ENCODE measurements around the gene HELZ. TPM values are rescaled to one million over a fixed set of nuclear protein-coding genes. Genes with fewer than 3 reads are reported as not detected.
A peak's percentile ranks its signal among the peaks of the same experiment; 100 is the strongest.

HELZ gene
- total RNA-seq, 4 donors from 2014 or later, result 24.4 to 42.4 (median 26.3) TPM

DNA sequence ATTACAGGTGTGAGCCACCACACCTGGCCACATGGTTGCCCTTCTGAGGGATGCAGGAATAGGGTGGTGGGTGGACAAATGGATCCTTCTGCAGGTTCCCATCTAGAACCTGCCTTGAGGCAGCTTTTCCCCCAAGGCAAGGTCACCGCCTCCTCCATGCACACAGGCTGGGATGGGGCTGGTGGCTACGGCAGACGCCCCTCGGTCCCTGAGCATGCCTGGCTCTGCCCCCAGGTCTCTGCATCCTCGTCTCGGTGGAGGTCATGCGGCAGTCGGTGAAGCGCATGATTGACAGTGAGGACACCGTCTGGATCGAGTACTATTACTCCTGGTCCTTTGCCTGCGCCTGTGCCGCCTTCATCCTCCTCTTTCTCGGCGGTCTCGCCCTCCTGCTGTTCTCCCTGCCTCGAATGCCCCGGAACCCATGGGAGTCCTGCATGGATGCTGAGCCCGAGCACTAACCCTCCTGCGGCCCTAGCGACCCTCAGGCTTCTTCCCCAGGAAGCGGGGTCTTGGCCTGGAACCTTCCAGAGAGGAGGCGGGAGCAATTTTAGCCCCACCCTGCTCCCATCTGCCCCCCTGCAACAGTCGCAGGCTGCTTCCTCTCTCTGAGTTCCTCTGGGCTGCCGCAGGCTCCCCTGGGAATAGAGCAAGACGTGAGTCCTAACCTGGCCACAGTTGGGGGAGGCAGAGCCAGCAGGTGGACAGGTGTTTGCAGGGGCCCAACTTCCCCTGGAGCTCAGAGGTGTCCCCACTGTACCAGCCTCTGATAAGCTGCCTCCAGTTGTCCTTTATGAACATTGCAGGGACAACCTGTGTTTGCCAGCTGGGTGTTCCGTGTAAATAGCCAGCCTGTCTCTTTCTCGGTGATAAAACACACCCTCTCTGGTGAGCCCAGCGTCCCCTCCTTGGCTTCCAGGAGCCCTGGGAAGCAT is 188.9 kb downstream of the HELZ start:
- H3K4me3 ChIP-seq (ENCODE audit: low read depth, poor library complexity, severe bottlenecking), result no peak overlapping the region
- WGBS, 2 donors, result 89 to 90% methylated on average over 29 of the region's 29 CpGs
- no peak for TF ChIP-seq CTCF (IDR thresholded peaks at IDR 0.05)
- TF ChIP-seq POLR2A (IDR thresholded peaks at IDR 0.05), result no peak
- peak in 1 of 2 donors; percentile 49 for DNase-seq (ENCODE audit: low spot score in 2 of 2)
- intact Hi-C loops (cut with DNase I; ENCODE audit: low total_unique reads), result no loop called here

- no peak overlapping the region for H3K4me3 ChIP-seq (ENCODE audit: low read depth, poor library complexity, severe bottlenecking)
- intact Hi-C loops (cut with DNase I; ENCODE audit: low total_unique reads), result no loop called here
- WGBS, 2 donors, result 93 to 96% methylated on average over 18 to 19 of the region's 19 CpGs
- DNase-seq (ENCODE audit: low spot score in 2 of 2), result peak in 1 of 2 donors; percentile 75
- TF ChIP-seq CTCF (IDR thresholded peaks at IDR 0.05), result no peak
- no peak for TF ChIP-seq POLR2A (IDR thresholded peaks at IDR 0.05)
Measured at GRCh38 chr17:67055041-67055443, 190.0 kb downstream of the HELZ start.

- WGBS, 2 donors, result 74 to 76% methylated on average over 5 of the region's 5 CpGs
- H3K4me3 ChIP-seq (ENCODE audit: low read depth, poor library complexity, severe bottlenecking), result no peak overlapping the region
- intact Hi-C loops (cut with DNase I; ENCODE audit: low total_unique reads), result no loop called here
- peak in 1 of 2 donors; percentile 12 for DNase-seq (ENCODE audit: low spot score in 2 of 2)
- TF ChIP-seq CTCF (IDR thresholded peaks at IDR 0.05), result peak in 1 of 3 donors; percentile 54
- no peak for TF ChIP-seq POLR2A (IDR thresholded peaks at IDR 0.05)
Measured at GRCh38 chr17:67054608-67055007, 190.4 kb downstream of the HELZ start.

DNA sequence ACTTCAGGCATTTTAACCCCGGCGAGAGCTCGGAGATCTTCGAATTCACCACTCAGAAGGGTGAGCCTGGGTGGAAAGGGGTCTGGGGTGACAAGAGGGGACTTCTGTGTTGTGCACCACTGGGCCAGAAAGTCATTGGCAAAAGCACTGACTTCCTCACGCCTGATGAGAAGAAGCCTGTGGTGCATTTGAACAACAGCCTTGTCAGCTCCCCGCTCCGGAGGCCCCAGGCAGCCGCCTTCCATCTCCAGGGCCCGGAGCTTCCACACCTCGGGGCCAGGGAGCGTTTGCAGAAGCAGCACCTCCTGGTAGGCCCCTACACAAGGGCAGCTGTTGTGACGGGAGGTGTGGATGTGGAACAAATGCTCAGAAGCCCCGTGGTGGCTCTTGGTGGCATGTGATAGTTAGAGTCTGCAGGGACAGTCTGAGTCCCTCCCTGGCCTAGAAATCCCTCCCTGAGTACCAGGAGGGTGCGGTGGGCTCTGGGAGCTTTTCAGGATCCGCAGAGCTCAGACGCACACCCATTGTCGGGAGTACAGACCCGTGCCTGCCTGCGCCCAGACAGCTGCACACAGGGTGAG is 190.9 kb downstream of the HELZ start:
- DNase-seq (ENCODE audit: low spot score in 2 of 2), result peak in 1 of 2 donors; percentile 72
- TF ChIP-seq CTCF (IDR thresholded peaks at IDR 0.05) (no peak), POLR2A (IDR thresholded peaks at IDR 0.05) (no peak)
- WGBS, 2 donors, result 76 to 81% methylated on average over 18 of the region's 19 CpGs
- intact Hi-C loops (cut with DNase I; ENCODE audit: low total_unique reads), result no loop called here
- no peak overlapping the region for H3K4me3 ChIP-seq (ENCODE audit: low read depth, poor library complexity, severe bottlenecking)

- TF ChIP-seq POLR2A (IDR thresholded peaks at IDR 0.05) (no peak), CTCF (IDR thresholded peaks at IDR 0.05) (no peak)
- peak in 1 of 2 donors; percentile 70 for DNase-seq (ENCODE audit: low spot score in 2 of 2)
- H3K4me3 ChIP-seq (ENCODE audit: low read depth, poor library complexity, severe bottlenecking), result no peak overlapping the region
- intact Hi-C loops (cut with DNase I; ENCODE audit: low total_unique reads), result no loop called here
- whole genome bisulfite sequencing, 2 donors, result 80 to 82% methylated on average over 9 of the region's 9 CpGs
Measured at GRCh38 chr17:67053438-67054000, 191.5 kb downstream of the HELZ start.

Data from lower leg skin (tissue), 4 donors.